Measurements from ENCODE around the gene ARHGAP26. TPM values are rescaled to one million over a fixed set of nuclear protein-coding genes. Genes with fewer than 3 reads are reported as not detected.

The ARHGAP26 gene
- total RNA-seq, 4 donors from 2014 or later, result 35.0 to 72.2 (median 44.0) TPM

DNA sequence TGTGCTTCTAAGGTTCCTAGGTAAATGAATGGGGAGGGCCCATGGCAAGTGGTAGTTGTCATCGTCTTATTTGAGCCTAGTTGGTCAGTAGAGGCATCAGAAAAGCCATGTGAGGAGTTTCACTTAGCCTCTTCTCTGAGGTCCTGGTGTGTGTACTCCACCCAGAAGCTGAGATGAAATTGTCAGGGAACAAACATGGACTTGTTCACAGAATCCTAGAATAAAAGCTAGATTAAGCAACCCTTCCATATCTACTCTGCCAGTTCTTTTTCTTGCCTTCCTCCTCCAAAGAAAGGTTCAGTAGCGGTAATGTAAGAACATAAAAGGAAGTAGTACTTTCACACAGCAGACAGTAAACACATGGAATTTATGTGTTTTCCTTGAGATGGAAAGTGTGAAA, 70.4 kb downstream of the ARHGAP26 start:
- TF ChIP-seq, protein P1, sequence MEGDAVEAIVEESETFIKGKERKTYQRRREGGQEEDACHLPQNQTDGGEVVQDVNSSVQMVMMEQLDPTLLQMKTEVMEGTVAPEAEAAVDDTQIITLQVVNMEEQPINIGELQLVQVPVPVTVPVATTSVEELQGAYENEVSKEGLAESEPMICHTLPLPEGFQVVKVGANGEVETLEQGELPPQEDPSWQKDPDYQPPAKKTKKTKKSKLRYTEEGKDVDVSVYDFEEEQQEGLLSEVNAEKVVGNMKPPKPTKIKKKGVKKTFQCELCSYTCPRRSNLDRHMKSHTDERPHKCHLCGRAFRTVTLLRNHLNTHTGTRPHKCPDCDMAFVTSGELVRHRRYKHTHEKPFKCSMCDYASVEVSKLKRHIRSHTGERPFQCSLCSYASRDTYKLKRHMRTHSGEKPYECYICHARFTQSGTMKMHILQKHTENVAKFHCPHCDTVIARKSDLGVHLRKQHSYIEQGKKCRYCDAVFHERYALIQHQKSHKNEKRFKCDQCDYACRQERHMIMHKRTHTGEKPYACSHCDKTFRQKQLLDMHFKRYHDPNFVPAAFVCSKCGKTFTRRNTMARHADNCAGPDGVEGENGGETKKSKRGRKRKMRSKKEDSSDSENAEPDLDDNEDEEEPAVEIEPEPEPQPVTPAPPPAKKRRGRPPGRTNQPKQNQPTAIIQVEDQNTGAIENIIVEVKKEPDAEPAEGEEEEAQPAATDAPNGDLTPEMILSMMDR (IDR thresholded peaks at IDR 0.05; ENCODE audit: low read depth), result no peak

DNA sequence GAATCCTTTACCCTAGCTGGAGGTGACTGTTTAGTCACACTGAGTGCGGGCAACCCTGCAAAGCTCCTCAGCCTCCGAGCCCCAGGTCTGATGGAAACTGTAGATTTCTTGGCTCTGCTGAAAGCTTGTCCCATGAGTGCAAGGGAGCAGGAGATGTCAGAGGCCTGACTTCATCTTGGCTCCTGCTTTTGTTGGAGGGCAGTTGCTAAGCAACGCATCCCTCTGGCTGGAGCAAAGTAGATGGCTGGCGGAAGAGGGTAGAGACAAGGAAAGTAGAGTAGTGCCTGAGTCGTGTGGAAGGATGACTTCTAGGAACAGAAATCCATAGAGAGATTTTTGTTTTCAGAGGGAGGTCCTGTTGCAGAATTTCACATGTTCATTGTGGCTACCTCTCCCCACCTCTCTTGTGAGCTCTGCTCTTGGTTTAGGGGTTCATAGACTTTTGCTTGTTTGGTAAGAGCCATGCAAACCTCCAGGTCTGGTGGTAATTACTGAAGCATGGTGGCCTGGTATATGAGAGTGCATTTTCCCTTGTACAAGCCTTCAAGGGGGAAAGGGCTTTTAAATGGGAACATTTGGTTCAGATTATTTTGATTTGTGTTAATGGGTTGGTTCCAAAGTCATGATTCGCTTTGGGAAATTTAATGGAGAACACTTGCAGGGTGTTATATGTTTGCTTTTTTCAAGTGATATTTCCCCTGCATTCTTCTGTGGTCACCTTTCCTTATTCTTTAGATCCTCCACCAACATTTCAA, 71.5 kb downstream of the ARHGAP26 start:
- TF ChIP-seq, protein P1 (IDR thresholded peaks at IDR 0.05; ENCODE audit: low read depth), result no peak

DNA sequence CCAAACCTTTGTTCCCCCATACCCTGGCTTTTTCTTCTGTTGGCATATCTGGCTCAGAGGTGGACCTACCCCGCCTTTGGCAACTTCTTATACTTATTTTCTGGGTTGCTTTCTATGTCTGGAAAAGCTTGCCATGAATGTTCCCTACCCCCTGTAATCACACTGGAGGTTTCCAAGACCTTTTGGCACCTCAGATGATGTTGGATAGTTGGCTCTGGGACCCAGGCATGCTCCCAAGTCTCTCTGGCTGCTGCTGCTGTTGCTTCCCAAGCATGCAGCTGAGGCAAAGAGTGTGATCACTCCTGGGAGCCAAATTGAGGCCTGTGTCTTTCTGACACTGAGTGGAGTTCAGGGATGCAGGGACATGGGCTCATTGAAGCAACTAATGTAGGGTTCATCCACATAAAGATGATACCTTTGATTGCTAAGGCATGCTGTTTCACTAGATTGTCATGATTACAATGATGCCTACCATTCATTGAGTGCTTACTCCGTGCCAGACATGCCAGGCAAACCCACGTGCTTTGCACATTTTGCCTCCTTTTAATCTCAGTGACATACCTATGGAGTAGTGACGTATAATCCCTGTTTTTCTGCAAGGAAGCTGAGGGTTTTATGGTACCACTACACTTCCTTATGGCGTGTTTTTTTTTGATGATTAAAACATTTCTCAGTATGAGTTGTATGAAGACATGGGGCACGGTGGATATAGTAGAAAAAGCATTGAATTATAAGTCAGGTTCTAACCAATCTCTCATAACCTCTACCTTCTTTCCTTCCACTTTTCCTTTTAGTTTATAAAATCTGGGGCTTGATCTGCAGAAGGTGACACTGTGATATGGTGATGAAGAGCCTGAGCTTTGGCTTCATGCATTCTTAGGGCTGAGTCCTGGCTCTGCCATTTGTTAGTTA, 73.1 kb downstream of the ARHGAP26 start:
- TF ChIP-seq, protein P1 (IDR thresholded peaks at IDR 0.05; ENCODE audit: low read depth), result no peak

DNA sequence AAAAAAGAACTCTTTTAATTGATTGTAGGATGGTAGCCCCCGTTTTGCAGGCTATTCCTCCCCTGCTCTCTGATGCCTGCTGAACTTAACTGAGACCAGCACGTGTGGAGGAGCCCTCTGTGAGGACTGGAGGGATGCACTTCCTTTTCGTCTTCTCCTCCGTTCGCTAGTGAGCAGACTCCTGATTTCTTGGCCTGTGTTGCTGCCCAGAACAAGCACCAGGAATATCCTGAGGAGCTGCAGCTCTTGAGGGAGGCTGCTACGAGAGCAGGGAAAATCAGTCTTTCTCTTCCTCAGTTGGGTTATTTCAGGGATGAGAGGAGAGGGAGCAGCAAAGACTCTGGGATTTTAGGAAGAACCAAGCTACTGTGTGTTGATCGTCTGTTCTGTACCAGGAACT, 74.7 kb downstream of the ARHGAP26 start:
- TF ChIP-seq, protein P1 (IDR thresholded peaks at IDR 0.05; ENCODE audit: low read depth), result no peak

DNA sequence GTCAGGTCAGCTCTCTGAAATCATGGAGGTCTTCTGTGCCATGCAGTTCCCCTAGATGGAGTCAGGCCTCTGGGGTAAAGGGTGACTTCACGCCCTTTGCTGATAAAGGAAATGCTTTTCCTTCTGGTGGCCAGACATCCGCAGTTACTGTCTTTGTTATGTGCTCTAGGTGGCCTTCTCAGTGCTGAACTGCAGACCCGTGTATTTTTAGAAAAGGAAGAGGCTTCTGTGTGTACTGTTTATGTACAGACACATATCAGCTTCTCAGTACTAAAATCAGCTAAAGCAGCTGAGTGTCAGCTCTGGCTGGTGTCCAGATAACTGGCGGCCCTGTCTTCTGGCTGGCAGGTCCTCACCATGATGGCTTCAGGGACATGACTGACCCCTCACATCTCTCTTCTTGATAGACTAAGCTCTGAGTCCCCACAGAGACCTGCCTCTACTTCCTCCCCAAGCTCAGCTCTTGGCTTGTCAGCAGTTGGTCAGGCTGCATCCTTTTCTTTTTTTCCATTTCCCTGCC, 75.3 kb downstream of the ARHGAP26 start:
- TF ChIP-seq, protein P1 (IDR thresholded peaks at IDR 0.05; ENCODE audit: low read depth), result no peak

DNA sequence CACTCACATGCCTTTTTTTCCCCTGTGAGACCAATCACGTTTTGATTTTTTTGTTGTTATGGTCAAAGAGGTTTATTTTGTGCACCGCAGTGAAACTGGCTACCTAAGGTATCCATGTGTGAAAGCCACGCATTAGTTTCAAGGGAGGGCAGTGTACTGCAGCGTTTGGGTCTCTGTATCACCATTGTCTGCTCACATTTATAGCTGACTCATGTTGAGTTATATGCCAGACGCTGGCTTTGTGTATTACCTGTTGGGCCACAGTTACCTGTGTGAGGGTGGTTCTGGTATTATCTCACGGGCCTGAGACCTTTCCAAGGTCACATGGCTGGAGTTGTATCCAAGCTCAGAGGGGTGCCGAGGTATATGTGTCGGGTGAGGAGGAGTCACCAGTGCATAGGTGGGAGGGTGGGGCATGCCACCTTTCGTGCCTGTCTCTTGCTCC, 75.8 kb downstream of the ARHGAP26 start:
- TF ChIP-seq, protein P1 (IDR thresholded peaks at IDR 0.05; ENCODE audit: low read depth), result no peak

DNA sequence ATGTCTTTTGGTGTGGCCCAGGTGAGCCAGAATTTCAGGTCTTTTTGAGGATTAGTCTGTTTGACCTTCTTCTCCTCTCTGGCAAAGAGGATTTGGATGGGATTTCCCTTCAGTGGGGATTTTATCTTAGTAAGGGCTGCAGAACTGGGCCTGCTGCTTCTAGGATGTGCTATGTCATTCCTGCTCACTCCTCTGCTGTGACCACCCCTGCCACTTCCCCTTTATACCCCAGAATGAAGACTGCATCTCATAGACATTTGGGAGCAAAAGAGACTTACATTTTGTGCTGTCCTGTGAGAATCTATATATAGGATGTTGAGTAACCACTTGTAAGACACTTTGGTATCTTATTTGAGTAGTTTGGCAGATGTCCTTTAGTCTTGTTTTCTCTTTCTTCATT, 76.2 kb downstream of the ARHGAP26 start:
- TF ChIP-seq, protein P1 (IDR thresholded peaks at IDR 0.05; ENCODE audit: low read depth), result no peak
